Fibroblast of lung (primary cell): ENCODE data around the gene SARM1. TPM values are rescaled to one million over a fixed set of nuclear protein-coding genes. Genes with fewer than 3 reads are reported as not detected.

ENCODE experiments used
- DNase-seq, 2 donors: peaks; one replicate each; pipeline versions ENCODE4 v3.0.0 to v3.0.0-alpha.2; 2010; ENCODE audit warnings: low read depth in 2 of 2
- H2AFZ ChIP-seq: 2 replicates; pipeline ENCODE4 v1.5.1; 2012; ENCODE audit warnings: low read length, control low read depth, inconsistent platforms
- H3K27ac ChIP-seq: 2 replicates; pipeline ENCODE4 v1.5.1; 2011; ENCODE audit warnings: low read length, control low read depth; ENCODE audit not compliant: insufficient read depth
- H3K27me3 ChIP-seq: 2 replicates; pipeline ENCODE4 v1.5.1; 2011; ENCODE audit warnings: mild to moderate bottlenecking, low read length; ENCODE audit not compliant: control insufficient read depth, insufficient read depth
- H3K36me3 ChIP-seq: 2 replicates; pipeline ENCODE4 v1.5.1; 2011; ENCODE audit warnings: low read length; ENCODE audit not compliant: control insufficient read depth, insufficient read depth
- H3K4me1 ChIP-seq: 2 replicates; pipeline ENCODE4 v1.5.1; 2011; ENCODE audit warnings: low read length; ENCODE audit not compliant: control insufficient read depth, insufficient read depth; ENCODE audit errors: extremely low read depth
- H3K4me2 ChIP-seq: 2 replicates; pipeline ENCODE4 v1.5.1; 2011; ENCODE audit warnings: low read length, control low read depth; ENCODE audit not compliant: insufficient read depth; ENCODE audit errors: extremely low read depth
- H3K4me3 ChIP-seq, 4 experiments: fragments of 200-600 bp in 1 of 4; sonication (generic) in 1 of 4; replicated peaks in 1 of 4; 2 replicates each; pipeline ENCODE4 v1.5.1; 2011 to 2016; ENCODE audit warnings: low read length in 4 of 4, low read depth in 3 of 4, mild to moderate bottlenecking in 3 of 4, control low read depth in 2 of 4, inconsistent platforms in 1 of 4, mixed read lengths in 1 of 4; ENCODE audit not compliant: insufficient read depth in 1 of 4; ENCODE audit errors: control extremely low read depth in 1 of 4
- H3K79me2 ChIP-seq: 2 replicates; pipeline ENCODE4 v1.5.1; 2012; ENCODE audit warnings: mild to moderate bottlenecking, low read length, inconsistent platforms; ENCODE audit not compliant: control insufficient read depth, insufficient read depth
- H3K9ac ChIP-seq: 2 replicates; pipeline ENCODE4 v1.5.1; 2011; ENCODE audit warnings: mild to moderate bottlenecking, low read length, control low read depth; ENCODE audit not compliant: insufficient read depth
- H3K9me3 ChIP-seq: 2 replicates; pipeline ENCODE4 v1.5.1; 2012; ENCODE audit warnings: low read depth, low read length; ENCODE audit not compliant: control insufficient read depth, insufficient read depth
- H4K20me1 ChIP-seq: 2 replicates; pipeline ENCODE4 v1.5.1; 2011; ENCODE audit warnings: low read length; ENCODE audit not compliant: control insufficient read depth, insufficient read depth; ENCODE audit errors: extremely low read depth
- CTCF ChIP-seq, 2 donors: IDR thresholded peaks in 1 of 2; conservative IDR thresholded peaks in 1 of 2; 1 replicate in 1 of 2; 2 replicates in 1 of 2; pipeline ENCODE4 v1.5.1; 2011 to 2012; ENCODE audit warnings: low read length in 2 of 2, control low read depth in 1 of 2, inconsistent platforms in 1 of 2, low read depth in 1 of 2, mild to moderate bottlenecking in 1 of 2
- EZH2 ChIP-seq: IDR thresholded peaks from 2 replicates; pipeline ENCODE4 v1.5.1; 2012; ENCODE audit warnings: low read length, control low read depth, mild to moderate bottlenecking; ENCODE audit errors: missing control alignments
- polyA plus RNA-seq, 2 donors: library from polyadenylated mRNA; depleted of rRNA in 1 of 2; stranded (reverse) in 1 of 2; unstranded in 1 of 2; fragments of >200 nt; gene quantifications; 2 replicates each; pipeline ENCODE4 v1.2.1, GENCODE V29; 2011 to 2012; ENCODE audit warnings: missing spikeins in 1 of 2
- total RNA-seq: library from RNA; depleted of rRNA; stranded (reverse); fragments of >200 nt; gene quantifications from 2 replicates; pipeline ENCODE4 v1.2.1, GENCODE V29; 2014

Gene SARM1
- total and polyA plus RNA-seq, 2 donors (not counting 1 experiment from before 2014, with no cell fraction given), result 3.1 to 10.8 TPM

GRCh38 chr17:28365487-28365886 lies 6.0 kb upstream of the SARM1 start:
- Histone ChIP-seq H3K4me3 (no peak overlapping the region), H3K9ac (no peak overlapping the region), H4K20me1 (no peaks in the 10 kb centered on the region), H3K4me1 (no peaks in the 10 kb centered on the region), H3K79me2 (no peaks in the 10 kb centered on the region), H3K27ac (no peak overlapping the region), H3K4me2 (no peak overlapping the region), H2AFZ (no peak overlapping the region), H3K36me3 (peaks cover 2% of the 10 kb centered on the region), H3K27me3 (no peaks in the 10 kb centered on the region), H3K9me3 (no peaks in the 10 kb centered on the region)
- DNase-seq, result no peak
- no peak for TF ChIP-seq CTCF (conservative IDR thresholded peaks at IDR 0.05 in 1 of 2, IDR thresholded peaks at IDR 0.05 in 1 of 2; ENCODE audit: low read depth in 1 of 2, low read length in 2 of 2)
- no peak for TF ChIP-seq EZH2

- H3K79me2 ChIP-seq, result no peaks in the 10 kb centered on the region
- TF ChIP-seq EZH2 (no peak), CTCF (conservative IDR thresholded peaks at IDR 0.05 in 1 of 2, IDR thresholded peaks at IDR 0.05 in 1 of 2; ENCODE audit: low read depth in 1 of 2, low read length in 2 of 2) (no peak)
- H4K20me1 ChIP-seq, result no peaks in the 10 kb centered on the region
- no peak for DNase-seq
- H3K4me1 ChIP-seq, result peaks cover 5% of the 10 kb centered on the region
- no peak overlapping the region for H3K27ac ChIP-seq
- no peak overlapping the region for H2AFZ ChIP-seq
- no peaks in the 10 kb centered on the region for H3K27me3 ChIP-seq
- no peak overlapping the region for H3K4me2 ChIP-seq
- H3K9me3 ChIP-seq, result no peaks in the 10 kb centered on the region
- no peaks in the 10 kb centered on the region for H3K36me3 ChIP-seq
- H3K4me3 ChIP-seq, result no peak overlapping the region
- H3K9ac ChIP-seq, result no peak overlapping the region
Measured at GRCh38 chr17:28366605-28367004, 4.9 kb upstream of the SARM1 start.

- no peaks in the 10 kb centered on the region for H3K9me3 ChIP-seq
- no peak overlapping the region for H3K9ac ChIP-seq
- no peak for DNase-seq
- no peak overlapping the region for H2AFZ ChIP-seq
- no peak overlapping the region for H3K4me3 ChIP-seq
- H3K4me1 ChIP-seq, result peaks cover 5% of the 10 kb centered on the region
- no peaks in the 10 kb centered on the region for H4K20me1 ChIP-seq
- H3K36me3 ChIP-seq, result no peaks in the 10 kb centered on the region
- no peaks in the 10 kb centered on the region for H3K27me3 ChIP-seq
- no peaks in the 10 kb centered on the region for H3K79me2 ChIP-seq
- no peak overlapping the region for H3K27ac ChIP-seq
- no peak overlapping the region for H3K4me2 ChIP-seq
- TF ChIP-seq CTCF (conservative IDR thresholded peaks at IDR 0.05 in 1 of 2, IDR thresholded peaks at IDR 0.05 in 1 of 2; ENCODE audit: low read depth in 1 of 2, low read length in 2 of 2), result no peak
- no peak for TF ChIP-seq EZH2
Measured at GRCh38 chr17:28367641-28368305, 3.7 kb upstream of the SARM1 start.
